NOMO-1 (cell line): ENCODE data around the gene CD9.
"Not testable (repeated sequence)": the region's sequence is repeated elsewhere in the genome, so short reads cannot be mapped to it uniquely, and the experiment has no call there.

Experiments
- DNase-seq, 2 experiments: peaks; one replicate each; lab custom pipeline; 2025; ENCODE audit not compliant: unreplicated experiment in 2 of 2; lab: John Stamatoyannopoulos, UW

Gene CD9

GRCh38 chr12:6178981-6179761, 21.0 kb upstream of the CD9 start:
- DNase-seq: no peak

DNA sequence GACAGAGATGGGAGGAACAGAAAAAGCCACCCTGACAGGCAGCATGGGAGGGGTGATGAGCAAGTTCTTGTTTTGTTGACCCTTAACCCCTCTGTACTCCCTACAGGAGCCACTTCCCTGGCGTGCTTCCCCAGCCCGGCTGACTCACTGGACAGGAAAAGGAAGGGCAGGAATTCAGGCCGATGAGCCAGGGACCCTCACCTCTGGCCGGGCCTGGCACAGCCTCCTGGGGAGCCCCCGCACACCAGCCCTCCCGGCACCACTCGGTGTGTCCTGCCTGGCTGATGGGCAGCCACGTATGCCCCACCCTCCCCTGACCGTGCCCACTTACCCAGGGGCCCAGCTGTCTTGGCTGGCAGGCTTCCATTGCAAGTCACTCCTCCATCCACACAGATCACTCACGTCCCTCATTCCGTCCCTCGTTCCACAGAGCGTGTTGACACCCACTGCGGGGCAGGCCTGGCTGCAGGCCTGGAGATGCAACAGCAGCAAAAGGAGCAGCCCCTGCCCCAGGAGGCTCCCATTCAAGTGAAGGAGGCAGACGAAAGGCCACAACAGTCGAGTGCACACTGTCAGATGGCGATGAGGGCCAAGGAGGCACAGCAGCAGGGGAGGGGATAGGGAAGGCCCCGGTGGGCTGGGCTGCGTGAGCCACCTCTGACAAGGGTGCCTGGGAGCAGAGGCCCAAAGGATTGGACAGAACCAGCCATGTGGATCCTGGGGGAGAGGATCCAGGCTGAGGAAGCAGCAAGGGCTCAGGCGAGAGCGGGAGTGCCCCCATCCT, 19.7 kb upstream of the CD9 start:
- DNase-seq: no peak

DNA sequence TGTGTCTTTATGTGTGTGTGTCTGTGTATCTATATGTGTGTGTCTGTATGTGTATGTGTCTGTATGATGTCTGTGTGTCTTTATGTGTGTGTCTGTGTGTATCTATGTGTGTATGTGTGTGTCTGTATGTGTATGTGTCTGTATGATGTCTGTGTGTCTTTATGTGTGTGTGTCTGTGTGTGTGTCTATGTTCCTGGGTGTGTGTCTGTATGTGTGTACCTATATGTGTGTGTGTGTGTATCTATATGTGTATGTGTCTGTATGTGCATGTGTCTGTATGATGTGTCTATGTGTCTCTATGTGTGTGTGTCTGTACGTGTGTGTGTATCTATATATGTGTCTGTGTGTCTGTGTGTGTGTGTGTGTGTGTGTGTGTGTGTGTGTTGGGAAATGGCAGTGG, 19.0 kb upstream of the CD9 start:
- no peak for DNase-seq

GRCh38 chr12:6181583-6182278, 18.5 kb upstream of the CD9 start:
- DNase-seq: no peak

- no peak for DNase-seq
Measured at GRCh38 chr12:6182279-6182898, 17.8 kb upstream of the CD9 start.

DNA sequence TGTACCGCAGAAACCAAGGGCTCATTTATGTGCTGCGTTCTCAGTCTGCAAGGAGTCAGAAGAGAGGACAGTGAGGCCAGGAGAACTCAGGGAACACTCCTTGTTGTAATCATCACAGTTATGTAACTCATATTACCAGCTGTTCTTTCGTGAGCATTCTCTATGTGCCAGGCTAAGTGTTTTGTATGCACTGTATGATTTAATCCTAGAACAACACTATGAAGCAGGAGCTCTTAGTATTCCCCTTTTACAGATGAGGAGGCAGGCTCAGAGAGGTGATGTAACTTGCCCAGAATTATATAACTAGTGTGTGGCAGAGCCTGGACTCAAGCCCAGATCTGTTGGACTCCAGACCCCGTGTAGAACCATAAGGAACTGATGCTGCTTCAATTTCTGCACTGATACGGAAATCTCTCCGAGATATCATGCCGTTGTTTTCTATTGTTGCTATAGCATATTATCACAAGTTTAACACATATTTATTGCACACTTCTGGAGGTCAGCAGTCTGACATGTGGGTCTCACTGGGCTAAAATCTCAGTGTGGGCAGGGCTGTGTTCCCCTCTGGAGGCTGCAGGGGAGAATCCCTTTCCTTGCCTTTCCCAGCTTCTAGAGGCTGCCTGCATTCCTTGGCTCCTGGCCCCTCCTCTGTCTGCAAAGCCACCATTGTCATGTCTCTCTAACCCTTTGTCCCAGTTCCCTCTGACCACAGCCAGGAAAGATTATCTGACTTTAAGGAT, 16.3 kb upstream of the CD9 start:
- DNase-seq: peak in 1 of 2 experiments; percentile 10

- no peak for DNase-seq
Measured at GRCh38 chr12:6185961-6186827, 14.0 kb upstream of the CD9 start.

DNA sequence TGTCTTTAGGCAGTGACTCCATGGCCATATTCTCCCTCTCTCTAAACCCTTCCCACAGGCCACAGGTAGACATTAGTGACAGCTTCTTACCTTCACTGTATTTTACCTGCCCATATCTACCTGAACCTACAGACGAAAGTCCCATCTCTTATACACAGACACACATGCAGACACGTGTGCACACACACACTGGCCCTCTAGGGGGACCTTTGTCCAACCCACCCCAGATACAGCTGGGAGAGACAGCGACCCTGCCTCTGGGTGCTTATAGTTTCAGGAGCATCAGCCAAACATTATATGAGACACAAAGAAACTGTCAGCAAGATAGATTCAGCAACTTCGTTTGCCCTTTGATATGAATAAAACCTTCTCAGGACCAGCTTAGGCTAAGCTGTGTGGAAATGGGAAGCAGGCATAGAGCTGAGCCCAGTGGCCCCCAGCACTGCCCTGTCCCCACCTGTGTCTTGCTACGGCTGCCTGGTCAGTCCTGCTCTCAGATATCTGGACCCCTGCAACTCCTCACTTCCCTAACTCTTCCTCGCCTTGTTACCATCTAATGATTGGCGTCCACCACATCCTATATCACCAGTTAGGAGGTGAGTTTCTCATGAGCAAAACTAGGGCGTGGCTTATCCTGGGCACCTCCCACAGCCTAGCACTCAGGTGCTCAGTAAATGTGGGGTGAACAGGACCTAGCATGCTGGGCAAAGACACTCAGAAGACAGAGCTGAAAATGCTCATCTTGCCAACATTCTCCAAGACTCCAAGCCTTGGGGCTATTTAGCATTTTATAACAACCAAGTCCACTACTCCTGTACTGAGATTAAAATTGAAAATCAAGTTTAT, 12.0 kb upstream of the CD9 start:
- DNase-seq: no peak

- DNase-seq: no peak
Measured at GRCh38 chr12:6189028-6189427, 11.2 kb upstream of the CD9 start.

DNA sequence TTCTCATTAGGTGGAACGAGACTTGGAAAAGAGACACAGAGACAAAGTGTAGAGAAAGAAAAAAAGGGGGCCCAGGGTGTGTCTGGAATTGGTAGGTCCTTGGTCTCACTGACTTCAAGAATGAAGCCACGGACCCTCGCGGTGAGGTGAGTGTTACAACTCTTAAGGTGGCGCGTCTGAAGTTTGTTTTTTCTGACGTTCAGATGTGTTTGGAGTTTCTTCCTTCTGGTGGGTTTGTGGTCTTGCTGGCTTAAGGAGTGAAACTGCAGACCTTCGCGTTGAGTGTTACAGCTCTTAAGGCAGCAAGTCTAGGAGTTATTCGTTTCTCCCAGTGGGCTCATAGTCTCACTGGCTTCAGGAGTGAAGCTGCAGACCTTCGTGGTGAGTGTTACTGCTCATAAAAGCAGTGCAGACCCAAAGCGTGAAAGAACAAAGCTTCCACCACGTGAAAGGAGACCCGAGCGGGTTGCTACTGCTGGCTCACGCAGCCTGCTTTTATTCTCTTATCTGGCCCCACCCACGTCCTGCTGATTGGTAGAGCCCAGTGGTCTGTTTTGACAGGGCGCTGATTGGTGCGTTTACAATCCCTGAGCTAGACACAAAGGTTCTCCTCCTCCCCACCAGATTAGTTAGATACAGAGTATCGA, 10.1 kb upstream of the CD9 start:
- DNase-seq: not testable (repeated sequence)

DNA sequence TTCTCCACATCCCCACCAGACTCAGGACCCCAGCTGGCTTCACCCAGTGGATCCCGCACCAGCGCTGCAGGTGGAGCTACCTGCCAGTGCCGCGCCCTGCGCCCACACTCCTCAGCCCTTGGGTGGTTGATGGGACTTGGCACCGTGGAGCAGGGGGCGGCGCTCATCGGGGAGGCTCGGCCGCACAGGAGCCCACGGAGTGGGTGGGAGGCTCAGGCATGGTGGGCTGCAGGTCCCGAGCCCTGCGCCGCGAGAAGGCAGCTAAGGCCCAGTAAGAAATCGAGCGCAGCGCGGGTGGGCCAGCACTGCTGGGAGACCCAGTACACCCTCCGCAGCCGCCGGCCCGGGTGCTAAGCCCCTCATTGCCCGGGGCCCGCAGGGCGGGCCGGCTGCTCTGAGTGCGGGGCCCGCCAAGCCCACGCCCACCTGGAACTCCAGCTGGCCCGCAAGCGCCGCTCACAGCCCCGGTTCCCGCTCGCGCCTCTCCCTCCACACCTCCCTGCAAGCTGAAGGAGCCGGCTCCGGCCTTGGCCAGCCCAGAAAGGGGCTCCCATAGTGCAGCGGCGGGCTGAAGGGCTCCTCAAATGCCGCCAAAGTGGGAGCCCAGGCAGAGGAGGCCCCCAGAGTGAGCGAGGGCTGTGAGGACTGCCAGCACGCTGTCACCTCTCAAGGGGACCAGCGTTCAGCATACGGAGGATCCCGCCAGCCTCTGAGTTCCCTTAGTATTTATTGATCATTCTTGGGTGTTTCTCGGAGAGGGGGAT, 9.3 kb upstream of the CD9 start:
- DNase-seq: not testable (repeated sequence)

DNA sequence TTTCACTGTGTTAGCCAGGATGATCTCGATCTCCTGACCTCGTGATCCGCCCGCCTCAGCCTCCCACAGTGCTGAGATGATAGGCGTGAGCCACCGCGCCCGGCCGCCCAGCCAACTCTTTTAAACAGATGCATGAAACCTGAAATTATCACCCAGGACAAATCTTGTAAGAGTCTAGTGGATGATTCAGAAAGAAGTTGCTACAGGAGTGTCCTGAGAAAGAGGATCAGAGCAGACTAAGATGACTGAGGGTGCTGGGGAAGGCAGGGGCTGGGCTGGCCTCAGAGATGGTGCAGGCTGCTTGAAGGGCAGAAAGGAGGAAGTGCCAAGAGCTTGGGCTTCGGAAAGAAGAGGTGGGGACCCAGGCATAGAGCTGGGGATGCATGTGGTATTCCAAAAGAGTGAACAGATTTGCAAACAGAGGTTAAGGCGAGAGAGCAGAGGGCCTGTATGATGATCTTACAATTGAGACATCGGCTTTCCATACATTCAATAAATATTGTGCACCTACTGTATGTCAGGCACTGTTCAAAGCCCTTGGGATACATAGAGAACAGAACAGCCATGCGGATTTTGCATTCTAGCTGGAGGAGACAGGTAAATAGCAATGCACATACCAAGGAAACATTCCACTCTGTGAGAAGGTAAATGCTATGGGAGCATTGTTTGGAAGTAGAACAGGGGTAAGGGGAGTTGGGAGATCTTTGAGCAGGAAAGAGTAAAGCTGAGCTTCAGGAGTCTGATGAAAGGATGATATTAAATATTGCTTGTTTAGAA, 7.4 kb upstream of the CD9 start:
- DNase-seq: no peak

DNA sequence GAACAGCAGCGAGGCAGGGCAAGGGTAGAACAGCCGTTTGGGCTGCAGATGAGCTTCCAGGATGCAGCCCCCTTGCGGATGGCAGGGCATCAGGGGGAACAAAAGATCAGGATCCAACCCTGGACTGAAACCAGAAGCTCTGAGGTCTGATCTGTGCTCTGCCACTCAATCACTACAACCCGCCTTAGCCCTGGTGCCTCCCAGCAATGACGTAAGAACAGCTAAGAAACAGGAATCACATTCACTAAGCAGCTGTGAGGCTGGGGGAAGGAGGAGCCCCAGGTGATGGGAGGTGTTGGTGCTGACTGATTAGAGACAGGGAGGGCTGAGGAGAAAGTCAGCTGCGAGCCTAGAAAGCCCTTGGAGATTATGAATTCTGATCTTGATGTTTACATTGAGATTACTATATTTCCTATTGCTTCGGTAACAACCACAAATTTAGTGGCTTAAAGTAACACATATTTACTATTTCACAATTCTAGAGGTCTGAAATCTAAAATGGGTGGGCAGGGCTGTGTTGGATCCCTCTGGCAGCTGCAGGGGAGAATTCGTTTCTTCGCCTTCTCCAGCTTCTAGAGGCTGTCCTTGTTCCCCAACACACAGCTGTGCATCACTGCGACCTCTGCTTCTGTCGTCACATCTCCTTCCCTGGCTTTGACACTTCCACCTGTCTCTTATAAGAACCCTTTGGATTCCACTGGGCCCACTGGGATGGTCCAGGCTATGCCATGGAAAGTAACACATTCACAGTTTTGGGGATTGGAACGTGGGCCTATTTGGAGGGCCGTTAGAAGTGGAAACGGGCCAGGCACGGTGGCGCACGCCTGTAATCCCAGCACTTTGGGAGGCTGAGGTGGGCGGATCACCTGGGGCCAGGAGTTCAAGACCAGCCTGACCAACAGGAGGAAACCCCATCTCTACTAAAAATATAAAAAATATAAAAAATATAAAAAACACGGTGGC, 6.1 kb upstream of the CD9 start:
- peak in 1 of 2 experiments; percentile 42 for DNase-seq

DNA sequence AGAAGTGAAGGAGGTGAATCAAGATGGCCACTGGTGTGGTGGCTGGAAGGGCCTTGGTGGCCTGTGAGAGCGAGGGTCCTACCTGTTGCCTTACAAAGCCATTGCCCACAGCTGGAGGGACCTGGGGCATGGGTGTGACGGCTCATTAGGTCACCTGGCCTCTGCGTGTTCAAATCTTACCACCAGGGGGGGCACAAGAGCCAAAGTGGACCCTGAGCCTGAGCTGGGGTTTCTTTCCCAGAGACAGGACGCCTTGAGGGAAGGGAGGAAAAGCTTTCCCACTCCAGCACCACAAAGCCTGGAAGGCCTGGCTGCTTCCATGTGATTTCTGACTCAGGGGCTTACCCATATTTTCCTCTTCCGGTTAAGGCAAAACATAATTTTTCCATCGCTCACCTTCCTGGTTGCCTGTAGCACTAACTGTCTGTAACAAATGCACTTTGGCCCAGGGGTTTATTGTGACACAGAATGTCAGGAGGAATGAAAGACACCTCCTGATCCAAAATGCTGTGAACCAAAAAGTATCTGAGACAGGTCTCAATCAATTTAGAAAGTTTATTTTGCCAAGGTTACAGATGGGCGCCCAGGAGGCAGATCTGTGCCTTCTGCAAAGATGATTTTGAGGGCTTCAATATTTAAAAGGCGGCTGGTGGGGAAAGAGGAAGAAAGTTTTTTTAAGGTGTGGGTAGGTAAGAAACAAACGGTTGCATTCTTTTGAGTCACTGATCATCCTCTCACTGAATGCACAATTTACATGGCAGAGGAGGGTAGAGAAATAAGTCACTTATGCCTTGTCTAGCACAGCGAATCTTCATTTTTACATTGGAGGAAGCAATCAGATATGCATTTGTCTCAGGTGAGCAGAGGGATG, 4.3 kb upstream of the CD9 start:
- peak; percentile 18 to 46 for DNase-seq

GRCh38 chr12:6198051-6198450, 2.1 kb upstream of the CD9 start:
- DNase-seq: no peak
